ENCODE measurements around the gene COG6.

Gene COG6

GRCh38 chr13:39760521-39760920 is 105.1 kb downstream of the COG6 start:
- H3K4me3 ChIP-seq (replicated peaks in 1 of 2; ENCODE audit: low read depth in 2 of 2, low read length in 2 of 2): no peak overlapping the region
- TF ChIP-seq CTCF (IDR thresholded peaks at IDR 0.05; ENCODE audit: low read depth, low read length): no peak
- no peak for DNase-seq (ENCODE audit: low read depth in 2 of 2)

- TF ChIP-seq CTCF (IDR thresholded peaks at IDR 0.05; ENCODE audit: low read depth, low read length): peak; percentile 6
- peak; percentile 23 to 50 for DNase-seq (ENCODE audit: low read depth in 2 of 2)
- H3K4me3 ChIP-seq (replicated peaks in 1 of 2; ENCODE audit: low read depth in 2 of 2, low read length in 2 of 2): no peak overlapping the region
These were observed 110.5 kb downstream of the COG6 start for GRCh38 chr13:39765801-39766463.

GRCh38 chr13:39766464-39767158 is 111.1 kb downstream of the COG6 start:
- DNase-seq (ENCODE audit: low read depth in 2 of 2): no peak
- TF ChIP-seq CTCF (IDR thresholded peaks at IDR 0.05; ENCODE audit: low read depth, low read length): no peak
- H3K4me3 ChIP-seq (replicated peaks in 1 of 2; ENCODE audit: low read depth in 2 of 2, low read length in 2 of 2): no peak overlapping the region

- TF ChIP-seq CTCF (IDR thresholded peaks at IDR 0.05; ENCODE audit: low read depth, low read length): no peak
- no peak overlapping the region for H3K4me3 ChIP-seq (replicated peaks in 1 of 2; ENCODE audit: low read depth in 2 of 2, low read length in 2 of 2)
- no peak for DNase-seq (ENCODE audit: low read depth in 2 of 2)
These were observed 112.5 kb downstream of the COG6 start for GRCh38 chr13:39767791-39768517.

- TF ChIP-seq CTCF (IDR thresholded peaks at IDR 0.05; ENCODE audit: low read depth, low read length): no peak
- DNase-seq (ENCODE audit: low read depth in 2 of 2): peak in 1 of 2 donors; percentile 41
- no peak overlapping the region for H3K4me3 ChIP-seq (replicated peaks in 1 of 2; ENCODE audit: low read depth in 2 of 2, low read length in 2 of 2)
These were observed 113.5 kb downstream of the COG6 start for GRCh38 chr13:39768962-39769361.

- H3K4me3 ChIP-seq (replicated peaks in 1 of 2; ENCODE audit: low read depth in 2 of 2, low read length in 2 of 2): no peak overlapping the region
- TF ChIP-seq CTCF (IDR thresholded peaks at IDR 0.05; ENCODE audit: low read depth, low read length): no peak
- no peak for DNase-seq (ENCODE audit: low read depth in 2 of 2)
These were observed 115.0 kb downstream of the COG6 start for GRCh38 chr13:39770221-39771090.
